GM12872 (cell line): ENCODE measurements around the gene GRIK4.

ENCODE experiments used
- CTCF ChIP-seq: IDR thresholded peaks from 3 replicates; pipeline ENCODE4 v1.5.1; 2011; ENCODE audit warnings: low read depth, mild to moderate bottlenecking, low read length, moderate library complexity; ENCODE audit not compliant: insufficient read depth

Gene GRIK4

GRCh38 chr11:120511820-120512738 is 531 bp downstream of the GRIK4 start:
- no peak for TF ChIP-seq CTCF

DNA sequence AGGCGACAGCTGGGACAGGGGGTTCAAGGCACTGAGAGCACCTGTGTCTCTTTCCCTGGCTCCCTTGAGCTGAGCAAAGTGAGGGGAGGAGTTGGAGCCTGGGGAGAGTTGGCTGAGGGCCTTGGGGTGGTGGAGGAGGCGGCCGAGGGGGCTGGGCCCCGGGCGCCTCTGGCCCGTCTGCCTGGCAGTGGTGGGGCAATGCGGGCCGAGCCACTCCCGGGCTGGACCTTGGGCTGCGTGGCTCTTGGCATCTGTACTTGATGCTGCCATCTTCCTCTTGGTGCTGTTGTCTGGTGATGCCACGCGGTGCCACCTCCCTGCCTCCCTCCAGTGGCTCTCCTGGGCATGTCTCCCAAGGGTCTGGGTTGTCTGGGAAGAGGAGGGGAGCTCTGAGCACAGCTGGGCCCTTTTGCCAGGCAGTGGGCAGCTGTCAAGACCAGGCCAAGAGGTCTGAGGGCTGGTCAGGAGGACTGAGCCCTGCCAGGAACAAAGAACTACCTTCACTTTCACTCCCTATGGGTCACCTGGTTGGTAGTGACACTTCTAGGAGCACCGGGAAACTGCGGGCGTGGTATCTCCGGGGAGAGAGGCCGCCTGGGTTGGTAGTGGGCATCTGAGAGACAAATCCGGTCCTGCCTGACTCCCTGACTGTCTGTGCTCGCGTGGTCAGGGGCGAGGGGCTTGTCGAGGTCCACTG is 1.3 kb downstream of the GRIK4 start:
- TF ChIP-seq CTCF: no peak

- TF ChIP-seq CTCF: no peak
Observed at GRCh38 chr11:120513436-120514315, 2.1 kb downstream of the GRIK4 start.

DNA sequence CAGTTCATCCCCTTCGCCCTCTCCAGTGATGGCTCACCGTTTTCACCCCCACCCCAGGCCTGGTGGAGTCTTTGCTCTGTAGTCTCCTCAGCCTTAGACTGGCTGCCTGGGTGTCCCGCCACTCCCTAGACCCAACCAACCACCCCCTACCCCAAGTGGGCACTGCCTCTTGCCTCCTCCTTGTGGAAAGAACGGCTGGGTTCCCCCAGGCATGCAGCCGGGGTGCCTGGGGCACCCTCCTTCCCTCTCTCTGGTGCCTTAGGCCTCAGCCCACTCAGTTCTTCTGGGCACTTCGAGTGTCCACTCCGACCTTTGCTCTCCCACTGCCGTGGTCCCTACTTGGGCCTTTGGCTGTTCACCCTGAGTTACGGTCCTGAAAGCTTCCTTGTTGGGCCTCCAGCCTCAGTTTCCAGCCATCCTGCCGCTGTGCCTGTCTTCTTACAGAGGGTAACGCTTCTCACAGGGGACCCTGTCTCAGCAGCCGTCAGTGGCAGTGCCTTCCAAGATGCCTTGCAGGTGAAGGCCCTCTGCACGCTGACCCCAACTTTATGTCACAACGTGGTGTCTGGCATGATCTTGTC is 3.1 kb downstream of the GRIK4 start:
- TF ChIP-seq CTCF: no peak

GRCh38 chr11:120515186-120515723 is 3.7 kb downstream of the GRIK4 start:
- no peak for TF ChIP-seq CTCF

DNA sequence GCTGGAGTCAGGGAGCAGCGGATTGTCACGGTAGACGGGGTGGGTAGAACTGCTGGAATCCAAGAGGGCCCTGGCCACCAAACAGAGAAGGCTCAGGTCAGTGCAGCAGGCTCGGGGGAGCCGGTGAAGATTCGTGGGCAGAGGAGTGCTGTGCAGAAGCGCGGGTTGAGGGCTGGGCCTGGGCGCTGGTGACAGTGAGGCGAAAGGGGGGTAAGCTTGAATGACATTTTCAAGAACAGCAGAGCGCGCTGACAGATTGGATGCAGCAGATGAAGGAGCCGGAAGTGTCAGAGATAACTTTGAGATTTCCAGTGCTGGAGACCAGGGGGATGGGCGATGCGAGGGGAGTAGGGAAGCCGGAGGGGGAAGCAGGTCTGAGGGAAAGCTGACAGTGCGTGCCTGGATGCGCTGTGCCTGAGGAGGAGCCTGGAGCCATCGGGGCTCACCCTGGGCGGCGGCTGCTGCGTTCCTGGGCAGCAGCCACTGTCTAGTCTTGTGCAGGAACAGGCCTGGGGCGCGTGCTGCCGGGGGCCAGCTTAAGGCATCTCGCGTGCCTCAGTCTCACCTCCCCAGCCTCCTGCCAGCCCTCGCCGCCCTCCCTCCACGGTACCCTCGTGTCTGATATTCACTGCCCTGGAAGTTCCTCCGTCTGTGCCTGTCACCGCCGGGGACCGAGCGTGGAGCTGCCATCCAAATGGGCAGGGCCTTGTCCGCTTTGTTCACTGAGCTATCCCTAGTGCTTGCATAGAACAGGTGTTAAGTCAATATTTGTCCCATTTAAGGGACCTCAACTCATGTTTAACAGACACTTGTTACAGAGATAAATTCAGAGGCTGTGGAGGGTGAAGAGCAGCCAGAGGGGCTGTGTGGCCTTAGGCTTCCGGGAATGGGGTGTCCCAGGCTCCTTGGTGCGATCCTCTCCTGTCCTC is 5.2 kb downstream of the GRIK4 start:
- no peak for TF ChIP-seq CTCF
